Hematopoietic multipotent progenitor cell treated with erythropoietin and hydrocortisone succinate and interleukin-3 and kit ligand, for 6 days (in vitro differentiated cells): ENCODE measurements around the gene CTSV.
"Not testable (repeated sequence)": the region's sequence is repeated elsewhere in the genome, so short reads cannot be mapped to it uniquely, and the experiment has no call there.

Source experiments
- DNase-seq: peaks from one replicate; pipeline ENCODE4 v3.0.0-alpha.2; 2015

Gene CTSV

GRCh38 chr9:97038611-97039513, at the start of gene CTSV:
TSS of gene CTSV (minus strand) at chr9:97039142. CDS start at chr9:97038043, 1,099 bp downstream.
- peak; percentile 93 for DNase-seq

DNA sequence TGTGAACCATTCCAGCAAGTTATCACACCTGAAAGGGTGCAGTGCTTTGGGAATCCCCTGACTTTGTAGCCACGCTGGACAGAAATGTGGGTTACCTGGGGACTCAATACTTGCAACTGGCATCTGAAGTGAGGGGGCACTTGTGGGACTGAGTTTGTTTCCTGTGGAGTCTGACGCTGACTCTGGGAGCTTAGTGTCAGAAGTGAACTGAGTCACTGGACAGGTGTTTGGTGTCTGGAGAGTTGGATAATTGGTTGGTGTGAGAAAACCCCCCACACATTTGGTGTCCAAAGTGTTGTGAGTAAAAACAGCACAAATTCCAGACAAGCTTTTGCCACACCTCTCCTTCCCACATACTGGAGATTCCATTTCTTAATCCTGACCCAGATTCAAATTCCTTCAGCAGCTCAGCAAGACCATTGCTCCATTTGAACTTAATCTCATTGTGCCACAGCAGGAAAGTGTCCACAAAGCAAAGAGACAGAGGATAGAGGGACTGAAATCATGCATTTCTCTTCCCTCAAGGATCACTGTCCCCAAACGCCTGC, 48.8 kb upstream of the CTSV start:
- DNase-seq, result not testable (repeated sequence)

- not testable (repeated sequence) for DNase-seq
Observed at GRCh38 chr9:97084562-97084991, 45.6 kb upstream of the CTSV start.

DNA sequence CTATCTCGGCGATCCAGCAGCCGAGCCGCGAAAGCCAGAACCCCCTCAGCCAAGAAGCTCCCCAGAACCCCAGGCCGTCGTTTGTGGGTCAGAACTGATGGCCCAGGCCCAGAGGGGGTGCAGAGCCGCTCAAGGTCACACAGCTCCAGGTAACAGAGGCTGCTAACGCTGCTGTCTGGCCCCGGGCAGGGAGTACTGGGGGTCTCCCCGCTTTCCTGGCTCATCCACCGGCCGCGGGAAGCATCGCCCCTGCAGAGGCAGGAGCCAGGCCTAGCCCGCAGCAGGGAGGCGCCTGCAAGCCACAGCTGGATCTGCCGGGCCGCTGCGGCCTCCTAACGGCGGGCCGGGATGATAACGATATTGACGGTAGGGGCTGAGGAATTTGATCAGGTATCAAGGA, 39.4 kb upstream of the CTSV start:
- DNase-seq, result no peak

DNA sequence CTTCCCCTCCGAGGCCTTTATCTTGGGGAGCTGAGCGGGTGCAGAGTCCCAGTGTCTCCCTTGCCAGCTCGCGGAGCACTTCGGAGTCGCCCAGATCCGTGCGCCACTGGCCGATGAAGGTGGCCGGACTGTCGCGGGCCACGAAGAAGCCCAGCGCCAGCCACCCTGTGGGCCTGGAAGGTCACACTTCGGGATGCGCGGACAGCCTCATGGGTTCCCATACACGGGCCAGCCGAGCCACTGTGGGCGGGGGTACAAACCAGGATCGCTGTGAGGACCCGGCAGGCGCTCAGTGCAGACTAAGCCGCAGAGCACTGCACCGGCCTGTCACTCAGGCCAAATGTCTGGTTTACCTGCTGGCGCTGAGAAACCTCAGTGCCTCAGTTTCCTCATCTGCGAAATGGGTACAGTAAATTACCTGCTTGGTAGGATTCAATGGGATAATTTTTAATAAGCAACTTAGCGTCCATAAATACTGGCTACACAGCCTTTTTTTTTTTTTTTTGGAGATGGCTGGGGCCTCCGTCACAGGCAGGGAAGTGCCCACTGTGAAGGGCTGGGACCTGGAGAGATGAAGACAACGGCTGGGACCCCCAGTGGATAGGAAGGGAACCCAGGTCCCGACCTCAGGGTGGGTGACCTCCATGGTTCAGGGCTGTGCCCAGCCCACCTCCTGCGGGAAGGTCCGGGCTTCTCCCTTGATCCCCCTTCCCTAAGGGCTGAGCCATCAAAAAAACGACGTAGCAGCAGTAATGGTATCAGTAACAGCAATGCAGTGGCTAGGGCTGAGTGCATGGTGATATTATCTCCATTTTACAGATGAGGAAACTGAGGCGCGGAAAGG, 38.7 kb upstream of the CTSV start:
- DNase-seq, result no peak

GRCh38 chr9:97076731-97077451, 37.9 kb upstream of the CTSV start:
- not testable (repeated sequence) for DNase-seq

DNA sequence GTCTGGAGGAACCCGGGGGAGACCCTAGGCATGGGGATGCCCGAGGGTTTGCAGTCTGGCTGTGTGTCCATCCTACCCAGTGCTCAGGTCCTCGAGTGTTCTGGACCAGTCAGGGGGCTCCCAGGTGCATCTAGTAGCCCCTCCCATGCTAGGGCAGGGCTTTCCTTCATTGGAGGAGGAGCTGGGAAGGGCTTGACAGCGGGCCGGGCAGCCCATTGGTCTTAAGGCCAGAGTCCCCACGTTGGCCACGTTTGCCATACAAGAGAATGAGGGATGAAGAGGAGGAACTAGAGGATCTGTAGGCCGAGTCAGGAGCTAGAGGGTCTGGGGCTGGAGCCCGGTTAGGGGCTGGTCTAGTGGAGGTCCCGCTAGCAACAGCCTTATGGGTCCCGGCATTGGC, 37.3 kb upstream of the CTSV start:
- no peak for DNase-seq

GRCh38 chr9:97075289-97075985, 36.5 kb upstream of the CTSV start:
- no peak for DNase-seq

DNA sequence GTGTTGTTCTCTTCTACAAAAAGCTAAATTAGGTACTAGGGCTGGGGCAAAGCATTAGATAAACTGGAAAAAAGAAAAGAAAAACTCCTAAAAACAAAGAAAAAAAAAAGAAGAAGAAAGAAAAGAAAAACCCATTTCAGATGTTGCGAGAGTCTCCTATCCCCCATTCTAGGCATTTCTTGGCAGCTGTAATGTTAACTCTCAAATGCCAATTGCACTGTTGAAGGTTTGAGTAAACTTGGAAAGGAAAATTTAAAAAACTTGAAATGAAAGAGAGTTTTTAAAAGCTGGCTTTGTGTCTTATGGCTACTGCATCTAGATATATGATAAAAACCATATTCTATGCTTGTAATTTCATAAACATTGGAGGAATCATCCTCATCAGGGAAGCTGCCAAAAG, 34.6 kb upstream of the CTSV start:
- DNase-seq, result no peak

GRCh38 chr9:97072285-97072776, 33.4 kb upstream of the CTSV start:
- DNase-seq, result no peak

DNA sequence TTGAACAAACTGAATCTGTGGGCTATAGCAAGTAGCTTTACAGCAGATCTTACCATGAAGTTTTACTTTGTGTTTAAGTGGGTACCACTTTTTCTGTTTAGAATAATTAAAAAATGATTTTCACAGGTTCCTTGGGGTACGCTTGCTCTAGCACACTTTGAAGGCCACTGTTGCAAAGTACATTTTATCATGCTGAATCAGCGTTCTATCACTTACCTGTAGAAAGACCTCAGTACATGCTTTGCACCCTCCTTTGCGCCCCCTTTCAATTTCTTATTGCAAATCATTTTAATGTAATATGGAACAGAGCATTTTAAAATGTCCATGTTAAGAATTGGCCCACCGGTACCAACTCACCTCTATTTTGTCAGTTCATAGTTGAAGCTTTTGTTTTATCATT, 31.4 kb upstream of the CTSV start:
- not testable (repeated sequence) for DNase-seq

- no peak for DNase-seq
Observed at GRCh38 chr9:97067490-97067889, 28.5 kb upstream of the CTSV start.

DNA sequence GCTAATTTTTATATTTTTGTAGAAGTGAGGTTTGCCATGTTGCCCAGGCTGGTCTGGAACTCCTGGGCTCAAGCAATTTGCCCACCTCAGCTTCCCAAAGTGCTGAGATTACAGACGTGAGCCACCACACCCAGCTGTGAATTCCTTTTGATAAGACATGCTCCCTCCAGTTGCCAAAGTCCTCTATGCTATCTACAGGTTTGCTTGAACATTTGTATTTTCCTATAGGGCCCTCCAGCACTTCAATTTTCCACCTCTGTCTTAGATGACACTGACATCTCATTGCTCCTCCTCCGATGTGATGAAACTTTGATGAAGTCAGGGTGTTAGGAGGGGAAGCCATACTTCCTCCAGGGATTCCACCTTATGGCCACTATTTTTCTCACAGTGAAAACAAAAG, 25.2 kb upstream of the CTSV start:
- no peak for DNase-seq

DNA sequence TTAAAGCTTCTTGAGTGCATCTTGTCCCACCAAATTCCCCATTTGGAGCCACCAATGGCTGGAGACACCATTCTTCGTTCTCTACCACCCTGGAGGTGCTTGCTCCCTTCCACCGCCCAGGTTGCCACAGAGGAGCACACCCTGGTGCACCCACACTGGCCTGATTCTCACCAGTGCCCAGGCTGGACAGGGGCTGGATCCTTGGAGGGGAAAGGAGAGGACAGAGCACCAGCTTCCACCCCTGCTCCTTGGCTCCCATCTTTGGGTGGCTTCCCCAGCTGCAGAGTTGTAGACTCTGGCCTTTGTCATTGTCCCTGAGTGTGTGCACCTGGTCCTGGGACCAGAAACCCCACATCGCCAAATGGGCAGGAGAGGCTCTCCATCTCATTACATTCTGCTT, 21.9 kb upstream of the CTSV start:
- no peak for DNase-seq

DNA sequence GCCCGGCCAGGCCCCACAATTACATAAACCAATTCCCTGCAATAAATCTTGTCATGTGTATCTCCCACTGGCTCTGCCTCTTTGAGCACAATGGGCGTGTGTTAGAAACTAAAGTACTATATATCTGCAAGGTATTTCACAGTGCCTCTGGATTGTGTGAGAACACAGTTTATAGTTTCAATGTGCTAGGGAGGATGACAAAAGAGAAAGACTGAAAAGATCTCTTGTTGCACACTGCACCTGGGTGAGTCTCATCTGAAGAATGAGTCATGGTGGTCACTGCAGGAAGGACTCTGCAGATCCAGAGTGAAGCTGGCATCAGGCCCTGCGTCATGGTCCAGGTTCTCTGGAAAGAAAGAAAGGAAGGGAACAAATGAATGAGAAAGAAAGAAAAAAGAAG, 20.7 kb upstream of the CTSV start:
- DNase-seq, result no peak

GRCh38 chr9:97057651-97058050, 18.7 kb upstream of the CTSV start:
- no peak for DNase-seq

DNA sequence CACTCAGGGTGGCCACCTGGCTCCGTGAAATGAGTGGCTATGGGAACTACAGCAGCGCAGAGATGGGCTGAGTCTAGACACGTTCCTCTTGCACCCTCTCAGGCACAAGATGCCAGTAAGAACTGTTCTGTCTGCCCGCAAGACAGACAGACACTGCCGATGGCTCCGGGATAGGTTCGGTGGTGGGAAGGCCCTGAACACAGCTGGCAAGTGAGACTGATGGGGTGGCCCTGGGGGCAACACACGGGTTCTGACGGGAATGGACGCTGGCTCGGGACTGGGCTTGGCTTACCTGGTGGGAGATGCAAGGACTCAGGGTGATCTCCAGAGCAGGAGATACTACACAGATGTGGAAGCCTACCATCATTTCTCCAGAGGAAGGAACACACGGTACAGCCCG, 16.9 kb upstream of the CTSV start:
- DNase-seq, result not testable (repeated sequence)

GRCh38 chr9:97053717-97054116, 14.8 kb upstream of the CTSV start:
- no peak for DNase-seq

GRCh38 chr9:97052735-97053134, 13.8 kb upstream of the CTSV start:
- DNase-seq, result no peak

DNA sequence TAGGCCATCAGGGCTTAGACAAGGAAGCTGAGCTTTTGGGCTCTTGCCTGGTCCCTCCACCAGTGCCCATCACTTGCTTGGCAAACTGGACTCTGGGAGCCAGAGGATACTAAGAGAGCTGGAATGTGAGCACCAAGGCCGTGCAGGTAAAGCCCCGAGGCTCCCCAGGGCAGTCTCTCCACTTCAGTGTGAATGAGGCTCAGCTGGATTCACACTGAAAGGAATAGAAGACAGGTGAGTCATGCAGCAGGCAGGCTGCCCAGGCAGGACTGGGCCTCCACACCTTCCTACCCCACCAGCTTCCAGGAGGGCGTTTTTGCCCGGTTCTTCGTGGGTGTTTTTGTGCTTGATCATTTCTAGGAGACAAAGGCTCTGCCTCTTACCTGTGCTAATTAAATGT, 7.3 kb upstream of the CTSV start:
- no peak for DNase-seq

DNA sequence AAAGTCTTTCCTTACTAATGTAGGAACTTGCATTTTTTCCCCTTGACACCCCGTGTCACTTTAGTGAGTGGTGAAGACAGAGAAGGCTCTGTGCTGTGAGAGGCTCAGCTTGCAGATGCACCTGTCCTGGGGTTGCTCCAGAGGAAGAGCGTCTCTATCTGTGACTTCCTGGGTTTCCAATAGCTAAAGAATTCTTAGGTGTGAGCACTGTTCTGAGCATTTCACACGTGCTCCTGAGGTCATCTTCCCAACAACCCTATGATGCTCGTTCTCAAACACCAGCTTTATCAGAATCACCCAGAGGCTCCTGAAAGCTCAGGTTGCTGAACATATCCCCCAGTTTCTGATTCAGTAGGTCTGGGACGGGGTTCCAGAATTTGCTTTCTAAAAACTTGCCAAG, 6.4 kb upstream of the CTSV start:
- no peak for DNase-seq

DNA sequence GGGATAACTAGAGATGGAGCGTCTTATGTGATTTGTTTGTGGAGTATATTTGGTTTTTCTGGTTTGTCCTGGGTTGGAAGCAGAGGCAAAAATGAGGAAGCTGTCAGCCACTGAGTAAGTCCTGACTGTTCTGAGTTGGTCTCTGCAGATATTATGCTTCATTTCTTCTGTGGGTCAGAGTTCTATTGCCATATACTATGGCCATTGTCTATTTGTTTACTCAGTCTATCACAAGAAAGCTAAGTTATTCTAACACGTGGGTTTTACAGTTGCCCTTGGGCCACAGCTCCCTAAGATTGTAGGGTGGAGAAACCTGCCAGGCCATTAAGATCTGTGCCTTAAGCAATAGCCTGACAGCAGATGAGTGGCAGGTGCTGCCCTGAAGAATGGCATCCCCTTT, 3.0 kb upstream of the CTSV start:
- DNase-seq, result no peak
